ENCODE results near the gene NHERF2. TPM values are rescaled to one million over a fixed set of nuclear protein-coding genes. Genes with fewer than 3 reads are reported as not detected.
A peak's percentile ranks its signal among the peaks of the same experiment; 100 is the strongest.

NHERF2 gene
- total RNA-seq, 1 donor from 2014 or later: 3.0 TPM

GRCh38 chr16:2007081-2007836, 19.4 kb upstream of the NHERF2 start:
- H3K27ac Mint-ChIP-seq: no peak overlapping the region
- H3K4me3 ChIP-seq: no peak overlapping the region
- TF ChIP-seq CTCF (IDR thresholded peaks at IDR 0.05): no peak
- no peak for TF ChIP-seq EZH2phosphoT487 (IDR thresholded peaks at IDR 0.05)
- no peak for TF ChIP-seq EZH2 (IDR thresholded peaks at IDR 0.05)
- no peak overlapping the region for H2AFZ ChIP-seq (replicated peaks)
- no peaks in the 10 kb centered on the region for H3K27me3 ChIP-seq
- H3F3A ChIP-seq (ENCODE audit: low read depth): peaks cover 30% of the 10 kb centered on the region
- H3K9ac ChIP-seq: no peak overlapping the region
- no peak for DNase-seq (ENCODE audit: low spot score)
- H3K36me3 ChIP-seq: no peaks in the 10 kb centered on the region
- H3K4me3 Mint-ChIP-seq: peak overlapping the region; percentile 88
- peaks cover 52% of the 10 kb centered on the region for H3K79me2 ChIP-seq (ENCODE audit: low read depth)
- H3K27ac ChIP-seq: no peak overlapping the region
- H3K9me3 Mint-ChIP-seq: no peaks in the 10 kb centered on the region
- H3K4me2 ChIP-seq: peak overlapping the region; percentile 89
- peaks cover 62% of the 10 kb centered on the region for H4K20me1 ChIP-seq (ENCODE audit: low read depth)
- peaks cover 34% of the 10 kb centered on the region for H3K4me1 Mint-ChIP-seq
- peaks cover 4% of the 10 kb centered on the region for H3K36me3 Mint-ChIP-seq
- no peaks in the 10 kb centered on the region for H3K9me3 ChIP-seq (ENCODE audit: low read depth)
- H3K27me3 Mint-ChIP-seq (ENCODE audit: insufficient read depth, low read depth): peaks cover 2% of the 10 kb centered on the region
- H3K4me1 ChIP-seq: peaks cover 17% of the 10 kb centered on the region

- H3K9me3 Mint-ChIP-seq: no peaks in the 10 kb centered on the region
- peaks cover 2% of the 10 kb centered on the region for H3K27me3 Mint-ChIP-seq (ENCODE audit: insufficient read depth, low read depth)
- TF ChIP-seq EZH2phosphoT487 (IDR thresholded peaks at IDR 0.05) (no peak), EZH2 (IDR thresholded peaks at IDR 0.05) (no peak), CTCF (IDR thresholded peaks at IDR 0.05) (no peak)
- peaks cover 17% of the 10 kb centered on the region for H3K4me1 ChIP-seq
- H3K36me3 Mint-ChIP-seq: peaks cover 3% of the 10 kb centered on the region
- H3K4me2 ChIP-seq: peak overlapping the region; percentile 89
- peaks cover 51% of the 10 kb centered on the region for H3K79me2 ChIP-seq (ENCODE audit: low read depth)
- H3K4me3 Mint-ChIP-seq: peak overlapping the region; percentile 88
- no peak overlapping the region for H3K27ac Mint-ChIP-seq
- peaks cover 34% of the 10 kb centered on the region for H3K4me1 Mint-ChIP-seq
- no peaks in the 10 kb centered on the region for H3K36me3 ChIP-seq
- H3K4me3 ChIP-seq: peak overlapping the region; percentile 100
- no peak overlapping the region for H3K27ac ChIP-seq
- H3K9ac ChIP-seq: peak overlapping the region; percentile 88
- no peak for DNase-seq (ENCODE audit: low spot score)
- peaks cover 30% of the 10 kb centered on the region for H3F3A ChIP-seq (ENCODE audit: low read depth)
- no peak overlapping the region for H2AFZ ChIP-seq (replicated peaks)
- no peaks in the 10 kb centered on the region for H3K9me3 ChIP-seq (ENCODE audit: low read depth)
- no peaks in the 10 kb centered on the region for H3K27me3 ChIP-seq
- peaks cover 60% of the 10 kb centered on the region for H4K20me1 ChIP-seq (ENCODE audit: low read depth)
Measured at GRCh38 chr16:2008009-2008526, 18.6 kb upstream of the NHERF2 start.

GRCh38 chr16:2008631-2009163, 18.0 kb upstream of the NHERF2 start:
- peaks cover 30% of the 10 kb centered on the region for H3F3A ChIP-seq (ENCODE audit: low read depth)
- no peak overlapping the region for H2AFZ ChIP-seq (replicated peaks)
- H3K27ac ChIP-seq: no peak overlapping the region
- peaks cover 54% of the 10 kb centered on the region for H4K20me1 ChIP-seq (ENCODE audit: low read depth)
- H3K4me1 ChIP-seq: peaks cover 17% of the 10 kb centered on the region
- no peak for DNase-seq (ENCODE audit: low spot score)
- H3K4me3 ChIP-seq: peak overlapping the region; percentile 100
- H3K36me3 Mint-ChIP-seq: peaks cover 3% of the 10 kb centered on the region
- H3K4me1 Mint-ChIP-seq: peaks cover 34% of the 10 kb centered on the region
- no peaks in the 10 kb centered on the region for H3K27me3 ChIP-seq
- no peaks in the 10 kb centered on the region for H3K36me3 ChIP-seq
- peak overlapping the region; percentile 89 for H3K4me2 ChIP-seq
- TF ChIP-seq EZH2phosphoT487 (IDR thresholded peaks at IDR 0.05) (no peak), EZH2 (IDR thresholded peaks at IDR 0.05) (no peak), CTCF (IDR thresholded peaks at IDR 0.05) (no peak)
- H3K79me2 ChIP-seq (ENCODE audit: low read depth): peaks cover 45% of the 10 kb centered on the region
- H3K9ac ChIP-seq: peak overlapping the region; percentile 88
- peak overlapping the region; percentile 88 for H3K4me3 Mint-ChIP-seq
- H3K9me3 ChIP-seq (ENCODE audit: low read depth): no peaks in the 10 kb centered on the region
- peaks cover 2% of the 10 kb centered on the region for H3K27me3 Mint-ChIP-seq (ENCODE audit: insufficient read depth, low read depth)
- H3K9me3 Mint-ChIP-seq: no peaks in the 10 kb centered on the region
- no peak overlapping the region for H3K27ac Mint-ChIP-seq
